H1 (cell line): ENCODE measurements around the gene ELL2. TPM values are rescaled to one million over a fixed set of nuclear protein-coding genes. Genes with fewer than 3 reads are reported as not detected.

Source experiments
- CTCF ChIA-PET: fragments of 300-600 bp; sonication (Branson Sonifier 250); formaldehyde crosslinking; loops from one replicate; lab custom pipeline; 2021; ENCODE audit not compliant: partially characterized antibody; lab: Charles Lee
- POLR2A ChIA-PET: fragments of 300-600 bp; sonication (Branson Sonifier 250); formaldehyde crosslinking; loops from one replicate; lab custom pipeline; 2021; ENCODE audit warnings: inconsistent platforms; ENCODE audit not compliant: partially characterized antibody; lab: Charles Lee
- DNase-seq, 2 experiments: peaks; one replicate each; pipeline versions ENCODE4 v3.0.0 to v3.0.0-alpha.2; 2010 to 2022; ENCODE audit warnings: low spot score in 2 of 2, low read depth in 1 of 2, mixed read lengths in 1 of 2
- FAIRE-seq: peaks from 2 replicates; lab custom pipeline; 2011; peaks lifted over from hg19 to GRCh38; lab: Jason Lieb, UNC
- H2AFZ ChIP-seq: 2 replicates; pipeline ENCODE4 v1.8.1; 2012; ENCODE audit warnings: low read length, inconsistent platforms
- H2AK5ac ChIP-seq: 2 replicates; pipeline ENCODE4 v1.6.1; 2013; ENCODE audit warnings: low read depth, low read length
- H2BK120ac ChIP-seq: replicated peaks from 2 replicates; pipeline ENCODE3; 2013; ENCODE audit warnings: low read depth, low read length, inconsistent platforms
- H2BK12ac ChIP-seq: 2 replicates; pipeline ENCODE4 v1.6.1; 2013; ENCODE audit warnings: low read depth, low read length
- H2BK15ac ChIP-seq: 2 replicates; pipeline ENCODE4 v1.6.1; 2013; ENCODE audit warnings: low read length
- H2BK20ac ChIP-seq: 2 replicates; pipeline ENCODE4 v1.6.1; 2013; ENCODE audit warnings: low read length
- H2BK5ac ChIP-seq: 2 replicates; pipeline ENCODE4 v1.6.1; 2013; ENCODE audit warnings: low read depth, low read length
- H3K14ac ChIP-seq: 2 replicates; pipeline ENCODE4 v1.6.1; 2013; ENCODE audit warnings: inconsistent platforms; ENCODE audit not compliant: insufficient read length
- H3K18ac ChIP-seq: 2 replicates; pipeline ENCODE4 v1.6.1; 2013; ENCODE audit warnings: low read length; ENCODE audit errors: extremely low read depth
- H3K23ac ChIP-seq: 2 replicates; pipeline ENCODE4 v1.6.1; 2013; ENCODE audit warnings: inconsistent platforms; ENCODE audit not compliant: insufficient read length
- H3K23me2 ChIP-seq: 2 replicates; pipeline ENCODE4 v1.6.1; 2013; ENCODE audit warnings: low read depth, low read length
- H3K27ac ChIP-seq: 2 replicates; pipeline ENCODE4 v1.6.1; 2011; ENCODE audit warnings: low read depth, low read length, inconsistent platforms
- H3K27me3 ChIP-seq, 4 experiments: replicated peaks in 1 of 4; 1 replicate in 1 of 4; 2 replicates in 3 of 4; pipeline versions ENCODE4 v1.6.1 to v1.8.1; 2011 to 2013; ENCODE audit warnings: low read length in 3 of 4, mild to moderate bottlenecking in 3 of 4, inconsistent platforms in 2 of 4, mixed read lengths in 2 of 4, moderate library complexity in 1 of 4; ENCODE audit not compliant: control insufficient read depth in 3 of 4, insufficient read depth in 3 of 4; ENCODE audit errors: extremely low read depth in 1 of 4
- H3K36me3 ChIP-seq, 4 experiments: 2 replicates each; pipeline versions ENCODE4 v1.6.1 to v1.8.1; 2011 to 2013; ENCODE audit warnings: mild to moderate bottlenecking in 4 of 4, low read length in 3 of 4, moderate library complexity in 2 of 4, control low read depth in 1 of 4, inconsistent platforms in 1 of 4; ENCODE audit not compliant: insufficient read depth in 4 of 4, control insufficient read depth in 2 of 4
- H3K4ac ChIP-seq: replicated peaks from 2 replicates; pipeline ENCODE3; 2013; ENCODE audit warnings: low read length, low read depth, mixed read lengths, inconsistent platforms; ENCODE audit not compliant: insufficient read length
- H3K4me1 ChIP-seq, 4 experiments: replicated peaks in 1 of 4; 1 replicate in 1 of 4; 2 replicates in 3 of 4; pipeline versions ENCODE4 v1.6.1 to v1.8.1; 2011 to 2013; ENCODE audit warnings: low read length in 3 of 4, inconsistent platforms in 2 of 4, mixed read lengths in 1 of 4; ENCODE audit not compliant: insufficient read depth in 4 of 4, control insufficient read depth in 3 of 4
- H3K4me2 ChIP-seq, 2 experiments: 2 replicates each; pipeline versions ENCODE4 v1.6.1 to v1.8.1; 2011 to 2013; ENCODE audit warnings: low read depth in 2 of 2, low read length in 2 of 2, control low read depth in 1 of 2, inconsistent platforms in 1 of 2, mild to moderate bottlenecking in 1 of 2; ENCODE audit not compliant: insufficient read depth in 1 of 2
- H3K4me3 ChIP-seq, 4 experiments: fragments of 200-600, 300-600 bp in 1 of 4; sonication (generic), shearing (Covaris generic), sonication (Bioruptor Twin) in 1 of 4; 2 replicates each; pipeline versions ENCODE4 v1.5.1 to v1.8.1; 2011 to 2016; ENCODE audit warnings: low read length in 4 of 4, low read depth in 3 of 4, control low read depth in 2 of 4, inconsistent platforms in 2 of 4, mild to moderate bottlenecking in 2 of 4, mixed read lengths in 1 of 4, moderate library complexity in 1 of 4; ENCODE audit not compliant: insufficient read depth in 2 of 4; ENCODE audit errors: extremely low read depth in 1 of 4
- H3K56ac ChIP-seq: replicated peaks from 2 replicates; pipeline ENCODE3; 2013; ENCODE audit warnings: low read depth, mild to moderate bottlenecking, mixed read lengths, low read length, inconsistent platforms; ENCODE audit not compliant: insufficient read length
- H3K79me1 ChIP-seq: 2 replicates; pipeline ENCODE4 v1.6.1; 2013; ENCODE audit warnings: low read depth, low read length, control low read depth
- H3K79me2 ChIP-seq, 2 experiments: 2 replicates each; pipeline versions ENCODE4 v1.6.1 to v1.8.1; 2012 to 2013; ENCODE audit warnings: low read length in 2 of 2, mild to moderate bottlenecking in 2 of 2, inconsistent platforms in 1 of 2; ENCODE audit not compliant: insufficient read depth in 2 of 2, control insufficient read depth in 1 of 2
- H3K9ac ChIP-seq, 4 experiments: replicated peaks in 1 of 4; 1 replicate in 1 of 4; 2 replicates in 3 of 4; pipeline versions ENCODE4 v1.6.1 to v1.8.1; 2011 to 2013; ENCODE audit warnings: low read depth in 3 of 4, low read length in 3 of 4, control low read depth in 2 of 4, mild to moderate bottlenecking in 2 of 4, moderate library complexity in 2 of 4, inconsistent platforms in 1 of 4; ENCODE audit errors: extremely low read depth in 1 of 4
- H3K9me3 ChIP-seq, 2 experiments: 2 replicates each; pipeline versions ENCODE4 v1.6.1 to v1.8.1; 2012 to 2013; ENCODE audit warnings: mild to moderate bottlenecking in 2 of 2, moderate library complexity in 2 of 2, control low read depth in 1 of 2, inconsistent platforms in 1 of 2, low read depth in 1 of 2, low read length in 1 of 2, mixed read lengths in 1 of 2; ENCODE audit not compliant: insufficient read depth in 2 of 2
- H4K20me1 ChIP-seq, 2 experiments: replicated peaks in 1 of 2; 2 replicates each; pipeline versions ENCODE3 to v1.8.1; 2011 to 2013; ENCODE audit warnings: inconsistent platforms in 2 of 2, low read length in 2 of 2, mild to moderate bottlenecking in 1 of 2; ENCODE audit not compliant: insufficient read depth in 2 of 2, control insufficient read depth in 1 of 2
- H4K5ac ChIP-seq: 2 replicates; pipeline ENCODE4 v1.6.1; 2013; ENCODE audit warnings: low read length, low read depth, mixed read lengths, inconsistent platforms; ENCODE audit not compliant: insufficient read length
- H4K8ac ChIP-seq: 2 replicates; pipeline ENCODE4 v1.8.0; 2013; ENCODE audit warnings: mild to moderate bottlenecking, moderate library complexity, low read length, inconsistent platforms; ENCODE audit not compliant: insufficient read depth; ENCODE audit errors: extremely low read depth
- H4K91ac ChIP-seq: replicated peaks from 2 replicates; pipeline ENCODE3; 2013; ENCODE audit warnings: low read length, mixed read lengths, inconsistent platforms; ENCODE audit not compliant: insufficient read length
- EP300 ChIP-seq, 2 experiments: IDR thresholded peaks; 1 replicate in 1 of 2; 2 replicates in 1 of 2; pipeline ENCODE4 v1.6.1; 2011 to 2012; ENCODE audit warnings: low read depth in 2 of 2, low read length in 2 of 2, mild to moderate bottlenecking in 2 of 2, borderline replicate concordance in 1 of 2, inconsistent platforms in 1 of 2, moderate library complexity in 1 of 2
- KDM5A ChIP-seq: fragments of 200-600 bp; IDR thresholded peaks from 2 replicates; pipeline ENCODE4 v1.7.1; 2012; ENCODE audit warnings: mild to moderate bottlenecking, low read length, inconsistent platforms, mixed read lengths
- RXRA ChIP-seq: IDR thresholded peaks from 2 replicates; pipeline ENCODE4 v1.6.1; 2011; ENCODE audit warnings: low read depth, mild to moderate bottlenecking, low read length, moderate library complexity; ENCODE audit not compliant: insufficient read depth
- SIX5 ChIP-seq: IDR thresholded peaks from 2 replicates; pipeline ENCODE4 v1.6.1; 2011; ENCODE audit warnings: mild to moderate bottlenecking, low read depth, low read length
- SP1 ChIP-seq: IDR thresholded peaks from 2 replicates; pipeline ENCODE4 v1.6.1; 2011; ENCODE audit warnings: low read depth, low read length
- SP4 ChIP-seq: IDR thresholded peaks from 2 replicates; pipeline ENCODE4 v1.6.1; 2012; ENCODE audit warnings: low read length, inconsistent platforms
- TAF7 ChIP-seq: optimal IDR thresholded peaks from 2 replicates; pipeline ENCODE3; 2011; ENCODE audit warnings: low read depth, mild to moderate bottlenecking, inconsistent platforms, low read length, moderate library complexity, borderline replicate concordance
- TBP ChIP-seq: IDR thresholded peaks from 2 replicates; pipeline ENCODE4 v1.6.1; 2011; ENCODE audit warnings: low read depth, low read length, improper control_type of control experiment
- USF2 ChIP-seq: IDR thresholded peaks from 2 replicates; pipeline ENCODE4 v1.6.1; 2011; ENCODE audit warnings: low read length, improper control_type of control experiment
- WGBS, 2 experiments: shearing (Covaris generic) in 1 of 2; methylation state at CpG; one replicate each; pipeline versions ENCODE4 v1.1.6 to v1.1.7; 2013 to 2015; ENCODE audit warnings: low lambda C conversion rate in 2 of 2, mixed read lengths in 2 of 2, inconsistent platforms in 1 of 2, low coverage in 1 of 2, missing lambda C conversion rate in 1 of 2; ENCODE audit not compliant: insufficient replicate concordance in 2 of 2, insufficient coverage in 1 of 2, insufficient read length in 1 of 2; ENCODE audit errors: extremely low coverage in 1 of 2, missing lambda C conversion rate in 1 of 2; 5-methylcytosine and 5-hydroxymethylcytosine counted together
- polyA plus RNA-seq, 7 experiments: library from polyadenylated mRNA; depleted of rRNA in 3 of 7; stranded (reverse) in 5 of 7; unstranded in 2 of 7; fragments of >200 nt in 5 of 7; fragments of 200-250 nt in 2 of 7; gene quantifications; 1 replicate in 5 of 7; 2 replicates in 1 of 7; 4 replicates in 1 of 7; pipeline versions ENCODE4 v1.2.1 to v1.2.3, GENCODE V29; 2011 to 2013; ENCODE audit warnings: missing spikeins in 2 of 7, mixed read lengths in 2 of 7
- total RNA-seq: library from RNA; stranded (reverse); fragmentation: NEBNext Ultra II Directional; extraction: Animal tissue kit (Norgen Biotek cat#: 25700); gene quantifications from 2 replicates; pipeline ENCODE4 v1.2.1, GENCODE V29; 2021

Gene ELL2
- total and polyA plus RNA-seq, 2 of the 8 experiments (the other 6 are each of a cell fraction or from before 2014, with no cell fraction given): 6.3 to 29.4 TPM

- H3K4ac ChIP-seq: no peak overlapping the region
- H2AFZ ChIP-seq: 0 out of 2 replicates have a peak overlapping the region, but pooled peaks have one; percentile 21
- H2BK20ac ChIP-seq: no peak overlapping the region
- no peaks in the 10 kb centered on the region for H3K9me3 ChIP-seq
- H4K20me1 ChIP-seq: no peaks in the 10 kb centered on the region
- H2BK12ac ChIP-seq: no peak overlapping the region
- ChIA-PET CTCF (interaction anchor here (0.5 to 2.5 kb wide), 10 partner anchors 9 to 172 kb away, joined by 3 to 17 read pairs (median 4); partner anchors contain the start of gene GLRX), POLR2A (no interaction called here)
- H3K36me3 ChIP-seq: no peaks in the 10 kb centered on the region
- no peak overlapping the region for H3K23ac ChIP-seq
- H3K4me2 ChIP-seq: no peak overlapping the region
- H3K56ac ChIP-seq: no peak overlapping the region
- no peaks in the 10 kb centered on the region for H3K27me3 ChIP-seq
- H3K23me2 ChIP-seq: 0 out of 2 replicates have a peak, but pooled peaks cover 1% of the 10 kb centered on the region
- no peak overlapping the region for H2AK5ac ChIP-seq
- H3K9ac ChIP-seq: no peak overlapping the region
- WGBS, 2 experiments: 94% methylated on average over 8 of the region's 8 CpGs; no CpG with 5 or more reads in 1 of the 2 experiments
- no peak for DNase-seq
- FAIRE-seq: no peak
- H3K4me3 ChIP-seq: no peak overlapping the region
- H3K4me1 ChIP-seq: peaks cover 0 to 3% (median 0%) of the 10 kb centered on the region in 4 experiments; a peak in 2 of 7 replicates
- H2BK15ac ChIP-seq: no peak overlapping the region
- no peak overlapping the region for H3K18ac ChIP-seq
- H3K79me2 ChIP-seq: no peaks in the 10 kb centered on the region
- no peaks in the 10 kb centered on the region for H3K79me1 ChIP-seq
- H2BK120ac ChIP-seq: no peak overlapping the region
- H4K5ac ChIP-seq: no peak overlapping the region
- no peak overlapping the region for H4K8ac ChIP-seq
- TF ChIP-seq TBP (no peak), SIX5 (no peak), SP4 (no peak), RXRA (no peak), SP1 (no peak), KDM5A (no peak), EP300 (IDR thresholded peaks at IDR 0.05; ENCODE audit: borderline replicate concordance in 1 of 2, low read depth in 2 of 2, low read length in 2 of 2) (no peak), USF2 (no peak), TAF7 (no peak)
- TF ChIP-seq, all 59 proteins: peak for 0
- H3K27ac ChIP-seq: no peak overlapping the region
- H3K14ac ChIP-seq: no peak overlapping the region
- H4K91ac ChIP-seq: no peak overlapping the region
- no peak overlapping the region for H2BK5ac ChIP-seq
Observed at GRCh38 chr5:95838001-95838520, 123.6 kb downstream of the ELL2 start.
